Measurements from ENCODE around the gene OLFML1. TPM values are rescaled to one million over a fixed set of nuclear protein-coding genes. Genes with fewer than 3 reads are reported as not detected.

The OLFML1 gene
- total and polyA plus RNA-seq, 8 donors: 28.8 to 63.4 (median 45.3) TPM

DNA sequence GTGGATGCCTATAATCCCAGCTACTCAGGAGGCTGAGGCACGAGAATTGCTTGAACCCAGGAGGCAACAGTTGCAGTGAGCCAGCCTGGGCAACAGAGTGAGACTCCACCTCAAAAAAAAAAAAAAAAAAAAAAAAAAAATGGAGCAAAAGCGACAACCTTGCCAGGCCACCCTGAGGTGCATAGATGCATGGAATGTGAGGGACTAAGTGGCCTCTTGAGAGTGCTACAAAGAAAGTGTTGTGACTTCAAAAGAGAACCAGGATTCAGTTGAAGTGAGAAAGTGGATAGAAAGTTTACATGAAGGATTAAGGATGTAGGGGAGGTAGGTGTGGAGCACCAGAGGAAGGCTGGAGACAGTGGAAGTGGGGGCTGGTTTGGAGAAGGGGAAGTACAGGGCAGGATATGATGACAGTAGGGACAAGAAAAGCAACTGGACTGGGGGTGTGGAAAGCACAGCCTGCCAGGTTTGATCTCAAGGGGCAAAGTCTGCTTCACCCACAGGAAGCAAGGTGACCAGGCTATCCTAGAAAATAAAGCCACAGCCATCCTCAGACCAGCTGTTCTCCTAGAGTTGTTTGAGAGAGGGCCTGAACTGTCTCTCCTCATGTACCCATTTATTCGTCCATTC lies 36.0 kb upstream of the OLFML1 start:
- no peak overlapping the region for H3K4me3 ChIP-seq
- peak in 1 of 4 donors; percentile 26 for DNase-seq
- no peaks in the 10 kb centered on the region for H3K36me3 ChIP-seq
- peaks cover 0 to 79% of the 10 kb centered on the region in 2 donors for H3K27me3 ChIP-seq
- TF ChIP-seq, protein P1, sequence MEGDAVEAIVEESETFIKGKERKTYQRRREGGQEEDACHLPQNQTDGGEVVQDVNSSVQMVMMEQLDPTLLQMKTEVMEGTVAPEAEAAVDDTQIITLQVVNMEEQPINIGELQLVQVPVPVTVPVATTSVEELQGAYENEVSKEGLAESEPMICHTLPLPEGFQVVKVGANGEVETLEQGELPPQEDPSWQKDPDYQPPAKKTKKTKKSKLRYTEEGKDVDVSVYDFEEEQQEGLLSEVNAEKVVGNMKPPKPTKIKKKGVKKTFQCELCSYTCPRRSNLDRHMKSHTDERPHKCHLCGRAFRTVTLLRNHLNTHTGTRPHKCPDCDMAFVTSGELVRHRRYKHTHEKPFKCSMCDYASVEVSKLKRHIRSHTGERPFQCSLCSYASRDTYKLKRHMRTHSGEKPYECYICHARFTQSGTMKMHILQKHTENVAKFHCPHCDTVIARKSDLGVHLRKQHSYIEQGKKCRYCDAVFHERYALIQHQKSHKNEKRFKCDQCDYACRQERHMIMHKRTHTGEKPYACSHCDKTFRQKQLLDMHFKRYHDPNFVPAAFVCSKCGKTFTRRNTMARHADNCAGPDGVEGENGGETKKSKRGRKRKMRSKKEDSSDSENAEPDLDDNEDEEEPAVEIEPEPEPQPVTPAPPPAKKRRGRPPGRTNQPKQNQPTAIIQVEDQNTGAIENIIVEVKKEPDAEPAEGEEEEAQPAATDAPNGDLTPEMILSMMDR (IDR thresholded peaks at IDR 0.05): no peak
- no peaks in the 10 kb centered on the region for H3K4me1 ChIP-seq
- intact Hi-C loops (cut with DNase I): no loop called here
- H3K9me3 ChIP-seq: no peaks in the 10 kb centered on the region
- H3K27ac ChIP-seq: no peak overlapping the region
- peak; percentile 27 for ATAC-seq

GRCh38 chr11:7449841-7450214 lies 35.5 kb upstream of the OLFML1 start:
- Histone ChIP-seq H3K27me3 (peaks cover 0 to 80% of the 10 kb centered on the region in 2 donors), H3K9me3 (no peaks in the 10 kb centered on the region), H3K27ac (no peak overlapping the region), H3K36me3 (no peaks in the 10 kb centered on the region), H3K4me3 (no peak overlapping the region), H3K4me1 (no peaks in the 10 kb centered on the region)
- intact Hi-C loops (cut with DNase I): no loop called here
- ATAC-seq (no peak), DNase-seq (peak in 1 of 4 donors; percentile 10)
- TF ChIP-seq, protein P1 (IDR thresholded peaks at IDR 0.05): no peak

- intact Hi-C loops (cut with DNase I): no loop called here
- no peak overlapping the region for H3K4me3 ChIP-seq
- no peaks in the 10 kb centered on the region for H3K36me3 ChIP-seq
- H3K9me3 ChIP-seq: no peaks in the 10 kb centered on the region
- TF ChIP-seq, protein P1 (IDR thresholded peaks at IDR 0.05): no peak
- H3K4me1 ChIP-seq: no peaks in the 10 kb centered on the region
- H3K27ac ChIP-seq: no peak overlapping the region
- DNase-seq (no peak), ATAC-seq (no peak)
- H3K27me3 ChIP-seq: peaks cover 0 to 80% of the 10 kb centered on the region in 2 donors
Measured at GRCh38 chr11:7450836-7451235, 34.5 kb upstream of the OLFML1 start.

DNA sequence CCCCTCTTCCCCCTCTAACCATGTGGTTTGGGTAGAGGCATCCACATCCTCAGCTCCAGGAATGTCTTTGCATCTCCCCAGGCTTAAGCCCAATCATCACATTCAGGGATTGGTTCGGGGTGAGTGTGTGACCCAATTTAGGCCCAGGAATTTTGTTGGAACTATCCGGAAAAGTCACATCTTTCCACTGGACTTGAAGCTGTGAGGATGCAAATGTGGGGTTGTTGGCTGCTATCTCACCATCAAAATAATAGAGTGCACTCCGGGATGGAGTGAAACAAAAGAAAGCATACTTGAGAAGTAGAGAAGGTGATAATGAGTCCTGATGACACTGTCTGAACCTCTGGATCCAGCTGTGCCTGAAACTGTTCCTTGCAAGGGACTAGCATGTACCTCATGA lies 33.8 kb upstream of the OLFML1 start:
- TF ChIP-seq, protein P1 (IDR thresholded peaks at IDR 0.05): no peak
- ATAC-seq: no peak
- Histone ChIP-seq H3K36me3 (no peaks in the 10 kb centered on the region), H3K27ac (no peak overlapping the region), H3K9me3 (no peaks in the 10 kb centered on the region), H3K4me1 (no peaks in the 10 kb centered on the region), H3K4me3 (no peak overlapping the region), H3K27me3 (peaks cover 2 to 79% of the 10 kb centered on the region in 2 donors)
- intact Hi-C loops (cut with DNase I): no loop called here
- no peak for DNase-seq

GRCh38 chr11:7451952-7452494 lies 33.3 kb upstream of the OLFML1 start:
- TF ChIP-seq, protein P1 (IDR thresholded peaks at IDR 0.05): no peak
- ATAC-seq (peak; percentile 87), DNase-seq (peak in 1 of 4 donors; percentile 47)
- peaks cover 2 to 78% of the 10 kb centered on the region in 2 donors for H3K27me3 ChIP-seq
- no peaks in the 10 kb centered on the region for H3K36me3 ChIP-seq
- no peak overlapping the region for H3K4me3 ChIP-seq
- intact Hi-C loops (cut with DNase I): no loop called here
- H3K27ac ChIP-seq: no peak overlapping the region
- H3K9me3 ChIP-seq: no peaks in the 10 kb centered on the region
- no peaks in the 10 kb centered on the region for H3K4me1 ChIP-seq

All from left lung (tissue), 10 donors.